ENCODE data around the gene TTC16. TPM values are rescaled to one million over a fixed set of nuclear protein-coding genes. Genes with fewer than 3 reads are reported as not detected.

TTC16 gene
- total and polyA plus RNA-seq, 3 donors from 2014 or later: 25.0 to 46.2 (median 32.7) TPM

- no peak overlapping the region for H3K4me3 ChIP-seq
- H3K36me3 ChIP-seq (ENCODE audit: low read depth, missing control alignments): no peaks in the 10 kb centered on the region
- WGBS, 2 donors: 89 to 93% methylated on average over 12 of the region's 12 CpGs
- no peaks in the 10 kb centered on the region for H3K27me3 ChIP-seq
- no peak overlapping the region for H3K27ac ChIP-seq
- H3K4me1 ChIP-seq: no peaks in the 10 kb centered on the region
- TF ChIP-seq POLR2A (IDR thresholded peaks at IDR 0.05): no peak
- intact Hi-C loops (cut with DNase I; ENCODE audit: low total_unique reads): no loop called here
- no peak for DNase-seq
- H3K9me3 ChIP-seq: no peaks in the 10 kb centered on the region
These were observed 39.2 kb upstream of the TTC16 start for GRCh38 chr9:127676638-127677037.

GRCh38 chr9:127679506-127679905 lies 36.4 kb upstream of the TTC16 start:
- Histone ChIP-seq H3K36me3 (ENCODE audit: low read depth, missing control alignments) (no peaks in the 10 kb centered on the region), H3K27ac (no peak overlapping the region), H3K27me3 (no peaks in the 10 kb centered on the region), H3K4me3 (no peak overlapping the region), H3K9me3 (no peaks in the 10 kb centered on the region), H3K4me1 (no peaks in the 10 kb centered on the region)
- TF ChIP-seq POLR2A (IDR thresholded peaks at IDR 0.05): no peak
- no peak for TF ChIP-seq CTCF (IDR thresholded peaks at IDR 0.05)
- 77 to 84% methylated on average over 2 of the region's 2 CpGs for WGBS, 2 donors
- intact Hi-C loops (cut with DNase I; ENCODE audit: low total_unique reads): no loop called here
- DNase-seq: no peak

- no peak overlapping the region for H3K27ac ChIP-seq
- no peaks in the 10 kb centered on the region for H3K27me3 ChIP-seq
- H3K4me3 ChIP-seq: no peak overlapping the region
- H3K4me1 ChIP-seq: no peaks in the 10 kb centered on the region
- 84 to 87% methylated on average over 11 of the region's 11 CpGs for WGBS, 2 donors
- H3K9me3 ChIP-seq: no peaks in the 10 kb centered on the region
- TF ChIP-seq CTCF (IDR thresholded peaks at IDR 0.05) (no peak), POLR2A (IDR thresholded peaks at IDR 0.05) (no peak)
- no peak for DNase-seq
- intact Hi-C loops (cut with DNase I; ENCODE audit: low total_unique reads): no loop called here
- H3K36me3 ChIP-seq (ENCODE audit: low read depth, missing control alignments): no peaks in the 10 kb centered on the region
These were observed 35.7 kb upstream of the TTC16 start for GRCh38 chr9:127680226-127680625.

GRCh38 chr9:127680846-127681245 lies 35.0 kb upstream of the TTC16 start:
- TF ChIP-seq POLR2A (IDR thresholded peaks at IDR 0.05) (no peak), CTCF (IDR thresholded peaks at IDR 0.05) (no peak)
- Histone ChIP-seq H3K36me3 (ENCODE audit: low read depth, missing control alignments) (no peaks in the 10 kb centered on the region), H3K4me3 (no peak overlapping the region), H3K27me3 (no peaks in the 10 kb centered on the region), H3K27ac (no peak overlapping the region), H3K9me3 (no peaks in the 10 kb centered on the region), H3K4me1 (no peaks in the 10 kb centered on the region)
- no peak for DNase-seq
- WGBS, 2 donors: 91 to 96% methylated on average over 9 of the region's 9 CpGs
- intact Hi-C loops (cut with DNase I; ENCODE audit: low total_unique reads): no loop called here

GRCh38 chr9:127682351-127683136 lies 33.3 kb upstream of the TTC16 start:
- DNase-seq: no peak
- intact Hi-C loops (cut with DNase I; ENCODE audit: low total_unique reads): no loop called here
- 92 to 95% methylated on average over 23 of the region's 23 CpGs for WGBS, 2 donors

More at GRCh38 chr9:127682351-127683136, 33.3 kb upstream of the TTC16 start:
- H3K4me1 ChIP-seq: no peaks in the 10 kb centered on the region
- no peaks in the 10 kb centered on the region for H3K9me3 ChIP-seq
- no peaks in the 10 kb centered on the region for H3K27me3 ChIP-seq
- no peak overlapping the region for H3K27ac ChIP-seq
- no peak overlapping the region for H3K4me3 ChIP-seq
- no peaks in the 10 kb centered on the region for H3K36me3 ChIP-seq (ENCODE audit: low read depth, missing control alignments)
- TF ChIP-seq POLR2A (IDR thresholded peaks at IDR 0.05) (no peak), CTCF (IDR thresholded peaks at IDR 0.05) (no peak)
